Measurements from ENCODE around the gene PDF.
A peak's percentile ranks its signal among the peaks of the same experiment; 100 is the strongest.

The PDF gene

GRCh38 chr16:69310653-69311532 lies 19.5 kb downstream of the PDF start, which contains the start of gene VPS4A:
Gene VPS4A (plus strand): TSS chr16:69311350. CDS start chr16:69311512, 162 bp downstream.
- peak; percentile 94 for TF ChIP-seq CTCF (IDR thresholded peaks at IDR 0.05)
- Histone ChIP-seq H3K4me3 (peak within 1 kb of the TSS; percentile 100), H3K27ac (peak within 1 kb of the TSS; percentile 75 to 96)
- DNase-seq (ENCODE audit: low spot score): peak; percentile 97

- Histone ChIP-seq H3K27ac (no peak overlapping the region), H3K4me3 (no peak overlapping the region)
- TF ChIP-seq CTCF (IDR thresholded peaks at IDR 0.05): no peak
- DNase-seq (ENCODE audit: low spot score): no peak
Observed at GRCh38 chr16:69309316-69309715, 21.1 kb downstream of the PDF start.

GRCh38 chr16:69307856-69308255 lies 22.5 kb downstream of the PDF start:
- Histone ChIP-seq H3K4me3 (no peak overlapping the region), H3K27ac (no peak overlapping the region)
- DNase-seq (ENCODE audit: low spot score): no peak
- TF ChIP-seq CTCF (IDR thresholded peaks at IDR 0.05): no peak

- no peak overlapping the region for H3K4me3 ChIP-seq
- no peak overlapping the region for H3K27ac ChIP-seq
- DNase-seq (ENCODE audit: low spot score): no peak
- TF ChIP-seq CTCF (IDR thresholded peaks at IDR 0.05): no peak
Observed at GRCh38 chr16:69307091-69307490, 23.3 kb downstream of the PDF start.

GRCh38 chr16:69306031-69306430 lies 24.4 kb downstream of the PDF start:
- TF ChIP-seq CTCF (IDR thresholded peaks at IDR 0.05): no peak
- Histone ChIP-seq H3K4me3 (no peak overlapping the region), H3K27ac (no peak overlapping the region)
- no peak for DNase-seq (ENCODE audit: low spot score)

GRCh38 chr16:69302301-69302700 lies 28.1 kb downstream of the PDF start:
- no peak for TF ChIP-seq CTCF (IDR thresholded peaks at IDR 0.05)
- Histone ChIP-seq H3K4me3 (no peak overlapping the region), H3K27ac (no peak overlapping the region)
- DNase-seq (ENCODE audit: low spot score): no peak

GRCh38 chr16:69301861-69302260 lies 28.5 kb downstream of the PDF start:
- Histone ChIP-seq H3K4me3 (no peak overlapping the region), H3K27ac (no peak overlapping the region)
- no peak for TF ChIP-seq CTCF (IDR thresholded peaks at IDR 0.05)
- no peak for DNase-seq (ENCODE audit: low spot score)

Data from coronary artery (tissue), 2 donors.